Loucy (cell line): ENCODE results near the gene SDK1.

ENCODE experiments used
- H2AFZ ChIP-seq: fragments of 200-600 bp; sonication (generic); 2 replicates; pipeline ENCODE4 v1.6.0; 2016; ENCODE audit warnings: antibody characterized with exemption, mild to moderate bottlenecking, low read length, moderate library complexity
- H3F3A ChIP-seq: fragments of 200-600 bp; 2 replicates; pipeline ENCODE4 v1.6.0; 2016; ENCODE audit warnings: antibody characterized with exemption, low read depth, mild to moderate bottlenecking
- H3K27me3 ChIP-seq: fragments of 200-600 bp; sonication (generic); 2 replicates; pipeline ENCODE4 v1.6.1; 2014; ENCODE audit warnings: low read length, mild to moderate bottlenecking; ENCODE audit not compliant: insufficient read depth, poor library complexity, severe bottlenecking
- H3K36me3 ChIP-seq: fragments of 200-600 bp; sonication (generic); 2 replicates; pipeline ENCODE4 v1.6.1; 2016; ENCODE audit warnings: low read length; ENCODE audit not compliant: insufficient read depth
- H3K4me1 ChIP-seq: fragments of 200-600 bp; sonication (generic); 2 replicates; pipeline ENCODE4 v1.5.1; 2014; ENCODE audit warnings: low read length, mild to moderate bottlenecking; ENCODE audit not compliant: insufficient read depth, poor library complexity, severe bottlenecking
- H3K4me2 ChIP-seq: fragments of 200-600 bp; sonication (generic); 2 replicates; pipeline ENCODE4 v1.6.0; 2014; ENCODE audit warnings: antibody characterized with exemption, low read length, low read depth, mild to moderate bottlenecking; ENCODE audit not compliant: poor library complexity, severe bottlenecking
- H3K4me3 ChIP-seq: fragments of 200-600 bp; sonication (generic); 2 replicates; pipeline ENCODE4 v1.5.1; 2014; ENCODE audit warnings: low read length, mild to moderate bottlenecking, mixed read lengths; ENCODE audit not compliant: poor library complexity, severe bottlenecking
- H3K79me2 ChIP-seq: fragments of 200-600 bp; sonication (generic); 2 replicates; pipeline ENCODE4 v1.6.1; 2014; ENCODE audit warnings: low read length; ENCODE audit not compliant: insufficient read depth
- H3K9ac ChIP-seq: fragments of 200-600 bp; sonication (generic); 2 replicates; pipeline ENCODE4 v1.6.0; 2014; ENCODE audit warnings: mild to moderate bottlenecking, low read depth, low read length, moderate library complexity; ENCODE audit not compliant: poor library complexity, severe bottlenecking
- H3K9me2 ChIP-seq: fragments of 200-600 bp; sonication (generic); replicated peaks from 2 replicates; pipeline ENCODE4 v1.6.1; 2016; ENCODE audit warnings: low read depth, low read length, mixed read lengths
- H3K9me3 ChIP-seq: fragments of 200-600 bp; sonication (generic); 2 replicates; pipeline ENCODE4 v1.6.1; 2014; ENCODE audit warnings: mild to moderate bottlenecking, antibody characterized with exemption, low read length, low read depth; ENCODE audit not compliant: insufficient read depth
- H4K20me1 ChIP-seq: fragments of 200-600 bp; sonication (generic); 2 replicates; pipeline ENCODE4 v1.6.0; 2014; ENCODE audit warnings: antibody characterized with exemption, low read length, mild to moderate bottlenecking; ENCODE audit not compliant: insufficient read depth, poor library complexity, severe bottlenecking
- EZH2phosphoT487 ChIP-seq: fragments of 200-600 bp; IDR thresholded peaks from 2 replicates; pipeline ENCODE4 v1.6.1; 2018; ENCODE audit warnings: antibody characterized with exemption, mild to moderate bottlenecking, moderate library complexity, borderline replicate concordance
- TF ChIP-seq, protein P1 (sequence below): fragments of 200-600 bp; sonication (generic); conservative IDR thresholded peaks from 2 replicates; pipeline ENCODE4 v1.5.1; 2014; ENCODE audit warnings: mild to moderate bottlenecking, antibody characterized with exemption, low read length

The SDK1 gene

DNA sequence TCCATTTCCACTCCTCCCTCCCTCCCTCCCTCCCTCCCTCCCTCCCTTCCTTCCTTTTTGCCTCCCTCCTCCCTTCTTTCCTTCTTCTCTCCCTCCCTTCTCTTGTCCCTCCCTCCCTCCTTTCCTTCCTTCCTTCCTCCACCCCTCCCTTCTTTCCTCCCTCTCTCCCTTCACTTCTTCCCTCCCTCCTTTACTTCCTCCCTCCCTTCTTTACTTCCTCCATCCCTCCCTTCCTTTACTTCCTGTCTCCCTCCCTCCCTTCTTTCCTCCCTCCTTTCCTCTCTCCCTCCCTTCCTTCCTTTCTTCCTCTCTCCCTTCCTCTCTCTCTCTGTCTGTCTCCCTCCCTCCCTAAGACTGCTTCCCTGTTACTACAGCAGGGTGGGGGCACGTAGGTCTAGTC lies 782.5 kb downstream of the SDK1 start:
- no peak for TF ChIP-seq EZH2phosphoT487
- TF ChIP-seq, protein P1, sequence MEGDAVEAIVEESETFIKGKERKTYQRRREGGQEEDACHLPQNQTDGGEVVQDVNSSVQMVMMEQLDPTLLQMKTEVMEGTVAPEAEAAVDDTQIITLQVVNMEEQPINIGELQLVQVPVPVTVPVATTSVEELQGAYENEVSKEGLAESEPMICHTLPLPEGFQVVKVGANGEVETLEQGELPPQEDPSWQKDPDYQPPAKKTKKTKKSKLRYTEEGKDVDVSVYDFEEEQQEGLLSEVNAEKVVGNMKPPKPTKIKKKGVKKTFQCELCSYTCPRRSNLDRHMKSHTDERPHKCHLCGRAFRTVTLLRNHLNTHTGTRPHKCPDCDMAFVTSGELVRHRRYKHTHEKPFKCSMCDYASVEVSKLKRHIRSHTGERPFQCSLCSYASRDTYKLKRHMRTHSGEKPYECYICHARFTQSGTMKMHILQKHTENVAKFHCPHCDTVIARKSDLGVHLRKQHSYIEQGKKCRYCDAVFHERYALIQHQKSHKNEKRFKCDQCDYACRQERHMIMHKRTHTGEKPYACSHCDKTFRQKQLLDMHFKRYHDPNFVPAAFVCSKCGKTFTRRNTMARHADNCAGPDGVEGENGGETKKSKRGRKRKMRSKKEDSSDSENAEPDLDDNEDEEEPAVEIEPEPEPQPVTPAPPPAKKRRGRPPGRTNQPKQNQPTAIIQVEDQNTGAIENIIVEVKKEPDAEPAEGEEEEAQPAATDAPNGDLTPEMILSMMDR = no peak
- Histone ChIP-seq H4K20me1 (no peaks in the 10 kb centered on the region), H3K9me2 (no peaks in the 10 kb centered on the region), H3K4me1 (no peaks in the 10 kb centered on the region), H2AFZ (no peak overlapping the region), H3K9ac (no peak overlapping the region), H3K27me3 (no peaks in the 10 kb centered on the region), H3K79me2 (no peaks in the 10 kb centered on the region), H3K36me3 (no peaks in the 10 kb centered on the region), H3F3A (no peaks in the 10 kb centered on the region), H3K9me3 (peaks cover 7% of the 10 kb centered on the region; the same call in 1 of the 2 replicates), H3K4me2 (no peak overlapping the region), H3K4me3 (no peak overlapping the region)

DNA sequence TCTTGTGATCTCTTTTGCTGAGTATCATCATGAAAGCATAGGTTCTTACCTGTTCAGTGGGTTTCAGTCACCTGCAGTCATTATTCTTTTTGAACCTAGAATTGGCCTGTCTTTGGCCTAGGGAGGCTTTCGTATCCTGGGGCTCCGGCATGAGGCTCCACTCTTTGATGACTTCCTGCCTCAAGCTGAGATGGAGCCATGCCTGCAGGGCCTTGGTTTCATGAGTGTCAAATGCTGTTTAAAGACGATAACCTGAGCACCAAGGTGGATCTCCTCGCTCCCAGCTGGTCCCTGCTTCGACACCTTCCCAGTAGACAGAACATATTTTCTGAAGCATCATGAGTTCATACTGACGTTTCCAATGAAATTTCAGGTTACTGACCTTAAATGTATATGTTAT lies 783.2 kb downstream of the SDK1 start:
- no peak for TF ChIP-seq EZH2phosphoT487
- TF ChIP-seq, protein P1 = no peak
- no peaks in the 10 kb centered on the region for H3K4me1 ChIP-seq
- H3K9me2 ChIP-seq = no peaks in the 10 kb centered on the region
- H3K9ac ChIP-seq = no peak overlapping the region
- H3K4me3 ChIP-seq = no peak overlapping the region
- H3K4me2 ChIP-seq = no peak overlapping the region
- peaks cover 7% of the 10 kb centered on the region; the same call in 1 of the 2 replicates for H3K9me3 ChIP-seq
- no peaks in the 10 kb centered on the region for H3K79me2 ChIP-seq
- H4K20me1 ChIP-seq = no peaks in the 10 kb centered on the region
- no peaks in the 10 kb centered on the region for H3K27me3 ChIP-seq
- no peak overlapping the region for H2AFZ ChIP-seq
- no peaks in the 10 kb centered on the region for H3F3A ChIP-seq
- H3K36me3 ChIP-seq = no peaks in the 10 kb centered on the region

DNA sequence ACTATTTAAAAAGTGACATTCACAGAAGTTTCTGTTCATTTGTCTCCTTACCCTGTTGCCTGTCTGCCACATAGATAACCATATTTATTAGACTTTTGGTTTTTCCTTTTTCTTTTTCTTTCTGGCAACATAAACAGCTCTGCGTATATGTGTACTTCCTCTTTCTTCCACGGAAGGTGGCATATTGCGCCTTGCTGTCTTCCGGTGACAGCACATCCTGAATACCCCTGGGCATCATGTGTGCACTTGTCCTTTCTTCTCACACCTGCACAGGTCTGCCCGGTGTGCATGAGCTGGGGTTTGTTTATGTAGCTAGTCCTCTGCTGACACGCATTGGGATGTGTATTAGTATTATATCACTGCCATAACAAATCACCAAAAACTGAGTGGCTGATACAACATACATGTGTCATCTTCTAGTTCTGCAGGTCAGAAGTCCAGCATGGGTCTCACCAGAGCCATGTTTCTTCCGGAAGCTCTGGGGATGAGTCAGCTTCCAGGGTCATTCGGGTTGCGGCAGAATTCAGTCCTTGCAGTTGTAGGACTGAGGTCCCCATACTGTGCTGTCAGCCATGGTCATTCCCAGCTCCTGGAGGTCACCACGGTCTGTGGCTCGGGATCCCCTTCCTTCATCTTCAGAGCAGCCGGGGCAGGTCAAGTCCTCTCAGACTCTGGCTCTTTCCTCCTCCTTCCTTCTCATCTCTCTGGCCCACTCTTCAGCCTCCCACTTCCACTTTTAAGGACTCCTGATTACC lies 785.1 kb downstream of the SDK1 start:
- no peak overlapping the region for H3K9ac ChIP-seq
- TF ChIP-seq, protein P1 = no peak
- TF ChIP-seq EZH2phosphoT487 = no peak
- H3K9me3 ChIP-seq = peaks cover 12% of the 10 kb centered on the region; the same call in 1 of the 2 replicates
- H3F3A ChIP-seq = no peaks in the 10 kb centered on the region
- no peak overlapping the region for H3K4me3 ChIP-seq
- no peak overlapping the region for H2AFZ ChIP-seq
- no peaks in the 10 kb centered on the region for H3K4me1 ChIP-seq
- H3K27me3 ChIP-seq = no peaks in the 10 kb centered on the region
- H3K4me2 ChIP-seq = no peak overlapping the region
- H4K20me1 ChIP-seq = no peaks in the 10 kb centered on the region
- H3K36me3 ChIP-seq = no peaks in the 10 kb centered on the region
- H3K79me2 ChIP-seq = no peaks in the 10 kb centered on the region
- no peaks in the 10 kb centered on the region for H3K9me2 ChIP-seq
